Panc1 (cell line): ENCODE results near the gene SMAD7. TPM values are rescaled to one million over a fixed set of nuclear protein-coding genes. Genes with fewer than 3 reads are reported as not detected.

Experiments used
- ATAC-seq: fragments of 200-7000 bp; cut with Tn5 transposase; 2 replicates; pipeline ENCODE4 v1.9.1; 2020; ENCODE audit warnings: mild to moderate bottlenecking, moderate library complexity
- BruUV-seq: library from RNA; stranded (reverse); fragments of 400-500 nt; replicated peaks from 2 replicates; lab custom pipeline; 2021; lab: Mats Ljungman, UMichigan
- CTCF ChIA-PET: fragments of 300-600 bp; sonication (Branson Sonifier 250); formaldehyde crosslinking; loops from one replicate; lab custom pipeline; 2022; ENCODE audit warnings: antibody characterized with exemption; lab: Charles Lee
- POLR2A ChIA-PET: fragments of 300-600 bp; sonication (Branson Sonifier 250); formaldehyde crosslinking; loops from one replicate; lab custom pipeline; 2022; ENCODE audit warnings: antibody characterized with exemption; lab: Charles Lee
- DNase-seq: peaks from one replicate; pipeline ENCODE4 v3.0.0-alpha.2; 2010; ENCODE audit warnings: low read depth, low spot score
- H3K27ac ChIP-seq: 2 replicates; pipeline ENCODE4 v1.5.1; 2011; ENCODE audit warnings: mild to moderate bottlenecking, low read length, inconsistent platforms
- H3K27me3 ChIP-seq: fragments of 200-500 bp; sonication (Bioruptor generic); 2 replicates; pipeline ENCODE4 v1.6.0; 2014; ENCODE audit warnings: low read length, inconsistent platforms; ENCODE audit not compliant: control insufficient read depth, insufficient read depth
- H3K36me3 ChIP-seq: fragments of 200-500 bp; sonication (Bioruptor generic); 2 replicates; pipeline ENCODE4 v1.5.1; 2014; ENCODE audit warnings: inconsistent platforms, mild to moderate bottlenecking, low read length, moderate library complexity; ENCODE audit not compliant: control insufficient read depth, insufficient read depth
- H3K4me1 ChIP-seq: 2 replicates; pipeline ENCODE4 v1.5.1; 2011; ENCODE audit warnings: inconsistent platforms, mild to moderate bottlenecking, low read length, moderate library complexity; ENCODE audit not compliant: control insufficient read depth, insufficient read depth
- H3K4me3 ChIP-seq, 2 experiments: 2 replicates each; pipeline ENCODE4 v1.5.1; 2011 to 2012; ENCODE audit warnings: low read depth in 2 of 2, low read length in 2 of 2, mild to moderate bottlenecking in 2 of 2, inconsistent platforms in 1 of 2, moderate library complexity in 1 of 2
- H3K9me3 ChIP-seq: fragments of 200-500 bp; sonication (Bioruptor generic); 2 replicates; pipeline ENCODE4 v1.5.1; 2014; ENCODE audit warnings: low read depth, mild to moderate bottlenecking, inconsistent platforms, low read length, moderate library complexity; ENCODE audit not compliant: control insufficient read depth, insufficient read depth
- CTCF ChIP-seq: fragments of 450-650 bp; IDR thresholded peaks from 2 replicates; pipeline ENCODE4 v1.5.1; 2017; ENCODE audit warnings: mild to moderate bottlenecking
- POLR2AphosphoS5 ChIP-seq: IDR thresholded peaks from 2 replicates; pipeline ENCODE4 v1.6.1; 2012; ENCODE audit warnings: mild to moderate bottlenecking, low read depth, low read length, moderate library complexity
- SIN3A ChIP-seq: IDR thresholded peaks from 2 replicates; pipeline ENCODE4 v1.6.1; 2012; ENCODE audit warnings: low read depth, mild to moderate bottlenecking, low read length, moderate library complexity, borderline replicate concordance; ENCODE audit not compliant: insufficient read depth
- TCF7L2 ChIP-seq: IDR thresholded peaks from 2 replicates; pipeline ENCODE4 v1.6.1; 2011; ENCODE audit warnings: mild to moderate bottlenecking, low read depth, low read length, inconsistent platforms
- in situ Hi-C: cut with HindIII; loops from 2 replicates; pipeline ENCODE4 v1.10.0; 2016; ENCODE audit warnings: low sequenced_read_pairs, low pct_unique_long_range_greater_than_20kb
- intact Hi-C: fragments of 100-400 bp; cut with micrococcal nuclease; formaldehyde crosslinking; loops from one replicate; pipeline ENCODE4 v1.10.0; 2022; ENCODE audit not compliant: unreplicated experiment
- total RNA-seq: library from RNA; stranded (reverse); gene quantifications from one replicate; pipeline ENCODE4 v1.2.1, GENCODE V29; 2021; ENCODE audit not compliant: unreplicated experiment
- TF ChIP-seq, protein P1 (sequence below), 2 experiments: IDR thresholded peaks; 2 replicates each; pipeline ENCODE4 v1.6.1; 2011 to 2012; ENCODE audit warnings: low read depth in 2 of 2, control low read depth in 1 of 2, low read length in 1 of 2, mild to moderate bottlenecking in 1 of 2, moderate library complexity in 1 of 2; ENCODE audit not compliant: insufficient read depth in 1 of 2

Gene SMAD7
- total RNA-seq, 1 experiment from 2014 or later, result 21.3 TPM

GRCh38 chr18:48917579-48918517 is 32.9 kb downstream of the SMAD7 start:
- H3K4me1 ChIP-seq, result peaks cover 29% of the 10 kb centered on the region
- H3K27me3 ChIP-seq, result no peaks in the 10 kb centered on the region
- CTCF ChIA-PET, result no interaction called here
- in situ Hi-C loops, result no loop called here
- intact Hi-C loops, result no loop called here
- peak overlapping the region; percentile 51; the same call in 1 of the 2 replicates for H3K27ac ChIP-seq
- BruUV-seq, result no TSS peak
- DNase-seq (no peak), ATAC-seq (no peak)
- POLR2A ChIA-PET, result no interaction called here
- H3K9me3 ChIP-seq, result no peaks in the 10 kb centered on the region
- H3K36me3 ChIP-seq, result no peaks in the 10 kb centered on the region; the same call in 1 of the 2 replicates
- H3K4me3 ChIP-seq, result no peak overlapping the region
- TF ChIP-seq TCF7L2 (no peak), CTCF (no peak), SIN3A (no peak), POLR2AphosphoS5 (no peak)
- TF ChIP-seq, protein P1, sequence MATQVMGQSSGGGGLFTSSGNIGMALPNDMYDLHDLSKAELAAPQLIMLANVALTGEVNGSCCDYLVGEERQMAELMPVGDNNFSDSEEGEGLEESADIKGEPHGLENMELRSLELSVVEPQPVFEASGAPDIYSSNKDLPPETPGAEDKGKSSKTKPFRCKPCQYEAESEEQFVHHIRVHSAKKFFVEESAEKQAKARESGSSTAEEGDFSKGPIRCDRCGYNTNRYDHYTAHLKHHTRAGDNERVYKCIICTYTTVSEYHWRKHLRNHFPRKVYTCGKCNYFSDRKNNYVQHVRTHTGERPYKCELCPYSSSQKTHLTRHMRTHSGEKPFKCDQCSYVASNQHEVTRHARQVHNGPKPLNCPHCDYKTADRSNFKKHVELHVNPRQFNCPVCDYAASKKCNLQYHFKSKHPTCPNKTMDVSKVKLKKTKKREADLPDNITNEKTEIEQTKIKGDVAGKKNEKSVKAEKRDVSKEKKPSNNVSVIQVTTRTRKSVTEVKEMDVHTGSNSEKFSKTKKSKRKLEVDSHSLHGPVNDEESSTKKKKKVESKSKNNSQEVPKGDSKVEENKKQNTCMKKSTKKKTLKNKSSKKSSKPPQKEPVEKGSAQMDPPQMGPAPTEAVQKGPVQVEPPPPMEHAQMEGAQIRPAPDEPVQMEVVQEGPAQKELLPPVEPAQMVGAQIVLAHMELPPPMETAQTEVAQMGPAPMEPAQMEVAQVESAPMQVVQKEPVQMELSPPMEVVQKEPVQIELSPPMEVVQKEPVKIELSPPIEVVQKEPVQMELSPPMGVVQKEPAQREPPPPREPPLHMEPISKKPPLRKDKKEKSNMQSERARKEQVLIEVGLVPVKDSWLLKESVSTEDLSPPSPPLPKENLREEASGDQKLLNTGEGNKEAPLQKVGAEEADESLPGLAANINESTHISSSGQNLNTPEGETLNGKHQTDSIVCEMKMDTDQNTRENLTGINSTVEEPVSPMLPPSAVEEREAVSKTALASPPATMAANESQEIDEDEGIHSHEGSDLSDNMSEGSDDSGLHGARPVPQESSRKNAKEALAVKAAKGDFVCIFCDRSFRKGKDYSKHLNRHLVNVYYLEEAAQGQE (IDR thresholded peaks at IDR 0.05; ENCODE audit: insufficient read depth in 1 of 2, low read depth in 2 of 2, low read length in 1 of 2), result no peak

GRCh38 chr18:48915626-48916425 is 34.9 kb downstream of the SMAD7 start:
- in situ Hi-C loops, result no loop called here
- peaks cover 17% of the 10 kb centered on the region for H3K4me1 ChIP-seq
- H3K9me3 ChIP-seq, result no peaks in the 10 kb centered on the region
- no peaks in the 10 kb centered on the region; the same call in 1 of the 2 replicates for H3K36me3 ChIP-seq
- ChIA-PET CTCF (no interaction called here), POLR2A (no interaction called here)
- no peak overlapping the region for H3K4me3 ChIP-seq
- DNase-seq, result no peak
- peak; percentile 36; the same call in 1 of the 2 replicates for ATAC-seq
- H3K27me3 ChIP-seq, result no peaks in the 10 kb centered on the region
- no peak for TF ChIP-seq SIN3A
- no peak for TF ChIP-seq POLR2AphosphoS5
- TF ChIP-seq TCF7L2, result no peak
- TF ChIP-seq CTCF, result no peak
- TF ChIP-seq, protein P1 (IDR thresholded peaks at IDR 0.05; ENCODE audit: insufficient read depth in 1 of 2, low read depth in 2 of 2, low read length in 1 of 2), result no peak
- no TSS peak for BruUV-seq
- intact Hi-C loops, result no loop called here
- no peak overlapping the region for H3K27ac ChIP-seq
